GM19351 (cell line): ENCODE measurements around the gene ATG9A.

ENCODE experiments used
- ATAC-seq: cut with Tn5 transposase; IDR thresholded peaks from one replicate; pipeline ENCODE4 v1.9.1; 2021; ENCODE audit warnings: mild to moderate bottlenecking, moderate library complexity; ENCODE audit not compliant: unreplicated experiment

Gene ATG9A

DNA sequence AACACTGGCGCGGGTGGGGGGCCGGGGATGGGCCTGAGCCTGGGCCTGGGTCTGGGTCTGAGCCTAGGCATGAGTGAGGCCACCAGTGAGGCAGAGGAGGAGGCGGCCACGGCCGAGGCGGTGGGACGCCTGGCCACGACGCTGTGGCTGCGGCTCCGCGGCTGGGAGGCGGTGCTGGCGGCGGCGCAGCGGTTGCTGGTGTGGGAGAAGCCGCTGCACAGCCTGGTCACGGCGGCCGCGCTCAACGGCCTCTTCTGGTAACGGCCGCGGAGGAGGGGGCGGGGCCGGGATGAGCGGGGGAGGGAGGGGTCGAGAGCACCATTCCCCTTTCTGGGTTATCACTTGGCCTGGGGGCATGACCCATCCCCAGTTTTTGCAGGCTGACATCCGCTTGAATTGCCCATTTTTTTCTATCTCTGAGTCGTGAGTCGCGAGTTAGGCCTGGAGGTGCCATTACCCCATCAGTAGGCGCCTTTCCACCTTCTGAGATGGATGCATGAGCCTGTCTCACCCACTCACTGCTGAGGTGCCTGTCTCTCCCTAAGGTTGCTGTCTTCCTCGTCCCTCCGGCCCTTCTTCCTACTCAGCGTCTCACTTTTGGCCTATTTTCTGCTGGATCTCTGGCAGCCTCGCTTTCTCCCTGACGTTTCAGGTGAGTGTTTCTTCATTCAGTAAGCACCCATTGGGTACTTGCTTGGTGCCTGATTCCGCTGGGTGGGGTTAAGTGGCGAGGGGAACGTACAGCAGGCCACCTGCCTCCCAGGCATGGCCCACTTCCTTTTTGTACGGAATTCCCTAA lies 50.9 kb downstream of the ATG9A start:
- peak; percentile 12 for ATAC-seq

DNA sequence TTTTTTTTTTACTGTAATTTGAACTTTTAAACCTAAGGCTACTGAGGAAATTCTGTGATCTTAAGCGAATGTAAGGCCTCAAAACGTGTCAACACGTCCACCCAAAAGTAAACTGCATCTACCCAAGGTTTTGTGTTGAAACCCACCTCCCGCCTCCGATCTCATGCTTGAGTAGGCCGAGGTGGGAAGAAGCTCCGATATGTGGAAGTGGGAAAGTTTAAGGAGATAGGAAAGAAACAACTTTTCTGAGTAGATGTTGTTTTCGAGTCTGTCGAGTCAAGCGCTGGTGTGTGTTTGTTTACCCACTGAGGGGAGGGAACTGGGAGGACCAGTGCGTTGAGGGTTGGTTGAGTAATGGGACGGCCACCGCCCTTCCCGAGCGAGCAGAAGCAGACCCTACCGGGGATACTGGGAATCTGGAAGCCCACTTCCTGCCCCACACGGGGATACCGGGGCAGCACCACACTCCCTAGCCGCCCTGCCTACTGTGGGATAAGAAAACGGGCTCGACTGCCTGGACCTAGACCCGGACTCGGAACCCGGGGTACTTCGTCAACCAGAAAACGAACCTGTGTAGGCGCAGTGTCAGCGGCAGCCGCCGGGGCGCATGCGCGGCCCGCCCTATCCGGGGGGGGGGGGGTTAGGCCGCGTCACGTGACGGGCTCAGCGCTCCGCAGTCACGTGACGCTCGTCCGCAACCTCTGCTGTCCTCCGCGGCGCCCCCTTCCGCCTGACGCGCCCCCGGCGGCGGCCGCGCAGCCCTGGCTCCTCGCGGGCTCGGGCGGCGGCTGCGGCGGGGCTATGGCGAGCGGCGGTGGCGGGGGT lies 51.7 kb downstream of the ATG9A start, which contains the start of gene RETREG2:
TSS of gene RETREG2 (plus strand) at position 724 of the 825 bp plus-strand sequence. CDS start at position 802, 78 bp downstream.
- peak; percentile 37 for ATAC-seq

- ATAC-seq = peak; percentile 66
Observed at GRCh38 chr2:219176818-219177551, 52.5 kb downstream of the ATG9A start, which contains the start of gene CNPPD1. Gene CNPPD1, minus strand, starts transcription at chr2:219176925. Its CDS starts 97 bp downstream, at chr2:219176828.

DNA sequence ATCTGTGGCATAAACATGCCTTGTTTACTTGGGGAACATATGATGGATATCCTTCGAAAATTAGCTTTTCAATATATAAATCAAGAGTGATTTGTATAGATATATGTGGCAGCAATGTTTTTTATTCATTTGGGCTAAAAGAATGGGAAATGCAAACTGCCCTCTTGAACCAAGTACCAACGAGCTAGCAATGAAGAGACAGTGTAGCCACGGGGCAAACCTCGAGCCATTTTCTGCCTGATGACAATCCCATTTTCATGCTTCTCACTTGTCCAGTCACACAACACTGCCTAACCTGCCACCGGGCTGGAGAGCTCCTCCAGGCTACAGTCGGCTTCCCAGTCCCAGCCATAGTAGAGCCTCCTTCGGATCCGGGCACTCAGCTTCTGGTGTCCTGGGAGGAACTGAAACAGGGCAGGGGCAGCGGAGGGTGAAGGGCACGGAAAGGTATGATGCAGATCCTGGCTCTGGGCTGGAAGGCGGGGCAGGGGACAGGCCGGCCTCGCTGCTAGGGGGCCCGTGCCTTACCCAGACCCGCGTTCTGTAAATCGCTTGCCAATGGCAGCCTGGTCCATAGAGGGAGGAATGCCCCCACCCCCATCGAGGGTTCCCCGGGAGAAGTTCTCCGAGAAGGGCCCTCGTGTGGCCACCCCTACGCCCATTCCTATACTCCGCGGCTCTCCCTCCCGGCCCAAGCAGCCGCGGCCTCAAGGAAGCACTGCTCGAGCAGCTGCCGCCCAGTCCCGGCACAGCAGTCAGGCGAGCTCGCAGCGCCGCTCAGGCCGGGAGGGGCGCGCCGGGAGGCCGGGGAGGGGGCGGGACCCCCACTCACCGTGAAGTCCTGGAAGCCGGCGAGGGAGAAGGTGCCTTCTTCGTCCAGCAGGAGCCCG lies 53.3 kb downstream of the ATG9A start:
- peak; percentile 28 for ATAC-seq

DNA sequence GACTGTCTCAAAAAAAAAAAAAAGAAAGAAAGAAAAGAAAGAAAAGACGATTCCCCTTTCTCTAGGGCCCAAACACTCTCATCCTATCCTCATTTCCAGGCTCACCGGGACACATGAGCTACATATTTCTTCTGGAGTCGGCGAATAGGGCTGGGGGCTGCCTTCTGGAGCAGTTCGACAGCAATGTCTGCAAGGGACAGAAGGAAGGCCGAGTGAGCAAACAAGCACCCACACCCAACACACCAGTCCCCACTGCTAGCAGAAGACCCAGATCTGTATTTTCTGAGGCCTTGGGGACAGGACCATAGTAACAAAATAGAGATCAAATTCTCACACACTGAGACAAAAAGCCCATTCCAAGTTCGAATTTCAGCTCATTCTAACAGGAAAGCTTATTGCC lies 54.0 kb downstream of the ATG9A start:
- ATAC-seq = no peak

GRCh38 chr2:219174801-219175200 lies 54.6 kb downstream of the ATG9A start:
- ATAC-seq = no peak

GRCh38 chr2:219174146-219174545 lies 55.3 kb downstream of the ATG9A start:
- no peak for ATAC-seq

- no peak for ATAC-seq
Observed at GRCh38 chr2:219173176-219173575, 56.3 kb downstream of the ATG9A start.

DNA sequence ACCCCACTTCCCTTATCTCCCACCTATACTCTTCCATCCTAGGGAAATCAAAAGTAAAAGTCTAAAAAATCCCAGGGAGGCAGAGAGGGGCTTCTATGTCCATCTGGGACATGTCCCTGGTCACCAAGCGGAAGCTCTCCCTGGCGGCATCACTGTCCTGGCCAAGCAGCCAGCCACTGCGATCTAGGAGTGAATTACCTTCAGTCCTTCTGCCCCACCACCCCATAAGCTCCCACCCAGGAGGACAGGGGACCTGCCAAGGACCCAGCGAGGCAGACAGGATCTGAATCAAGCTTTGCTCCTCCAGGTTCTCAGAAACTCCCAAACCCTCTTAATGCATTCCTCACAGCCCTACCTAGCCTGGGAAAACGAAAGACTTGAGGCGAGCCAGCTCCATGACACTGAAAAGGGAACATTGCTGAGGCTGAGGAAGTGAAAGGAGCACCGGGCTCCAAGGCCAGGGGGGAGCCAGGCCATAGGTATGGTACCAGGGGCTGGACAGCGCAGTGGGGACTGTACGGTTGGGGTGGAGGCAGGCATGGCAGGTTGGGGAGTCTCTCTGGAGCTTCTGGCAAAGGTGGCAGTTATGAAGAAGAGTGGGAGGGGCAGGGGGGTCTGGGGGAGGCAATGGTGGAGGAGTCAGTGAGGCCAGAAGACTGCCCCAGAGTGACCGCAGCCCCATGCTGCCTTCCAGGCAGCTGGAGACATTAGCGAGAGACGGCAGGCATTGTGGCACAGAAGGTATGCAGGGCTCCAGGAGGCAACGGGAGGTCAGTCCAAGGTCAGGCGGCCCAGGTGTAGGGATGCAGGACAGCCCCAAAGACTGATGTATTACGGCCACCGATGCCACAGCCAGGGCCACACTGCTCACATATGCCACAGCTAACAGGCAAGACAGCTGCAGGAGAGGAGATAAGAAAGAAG lies 56.9 kb downstream of the ATG9A start:
- ATAC-seq = no peak

DNA sequence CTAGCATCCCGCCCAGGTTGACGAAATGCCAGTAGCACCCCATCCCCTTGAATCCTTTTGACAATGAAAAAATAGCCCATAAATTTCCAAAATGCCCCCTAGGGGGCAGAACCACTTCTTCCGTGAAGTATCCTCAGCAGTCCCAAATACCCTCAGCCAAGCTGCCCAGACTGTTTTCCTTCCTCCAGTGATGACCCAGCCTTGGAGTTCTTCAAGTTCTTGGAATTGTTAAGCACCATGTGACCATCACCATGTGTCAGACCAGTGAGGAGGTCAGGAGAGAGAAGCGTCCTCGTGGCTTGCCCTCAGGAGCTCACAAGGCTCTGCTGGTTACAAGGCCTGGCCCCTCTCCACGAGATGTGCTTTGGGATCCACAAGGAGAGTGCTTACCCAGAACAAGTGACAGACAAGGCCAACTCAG lies 58.2 kb downstream of the ATG9A start:
- no peak for ATAC-seq

DNA sequence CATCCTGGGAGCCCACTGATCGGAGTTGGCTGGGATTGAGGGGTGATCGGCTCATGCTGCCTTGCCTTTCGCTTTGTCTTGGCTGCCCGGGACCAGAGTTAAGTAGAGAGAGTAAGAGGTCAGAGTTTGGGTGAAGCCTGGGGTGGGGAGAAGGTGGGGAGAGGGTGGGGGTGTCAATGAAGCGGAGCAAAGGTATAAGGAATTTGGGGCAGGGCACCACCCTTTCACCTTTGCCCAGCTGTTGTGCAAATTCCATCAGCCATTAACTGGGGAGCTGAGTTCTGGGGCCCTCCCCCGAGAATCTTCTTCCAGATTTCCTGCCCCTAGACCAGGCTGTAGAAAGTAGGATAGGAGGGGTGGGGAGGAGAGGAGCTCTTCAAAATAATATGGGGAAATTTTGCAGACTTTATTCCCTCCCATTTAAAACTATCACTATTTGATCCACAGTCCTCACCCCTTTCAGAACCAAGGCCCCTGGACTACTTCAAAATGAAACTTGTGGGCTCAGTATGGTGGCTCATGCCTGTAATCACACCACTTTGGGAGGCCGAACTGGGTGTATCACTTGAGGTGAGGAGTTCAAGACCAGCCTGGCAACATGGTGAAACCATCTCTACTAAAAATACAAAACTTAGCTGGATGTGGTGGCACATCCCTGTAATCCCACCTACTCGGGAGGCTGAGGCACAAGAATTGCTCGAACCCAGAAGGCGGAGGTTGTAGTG lies 59.3 kb downstream of the ATG9A start, which contains the start of gene SLC23A3:
TSS of gene SLC23A3 (minus strand) at position 100 of the 725 bp plus-strand sequence. CDS start at position 55, 45 bp downstream.
- no peak for ATAC-seq
